Fibroblast of skin of right biceps (primary cell): ENCODE results near the gene SLC9A5.

Experiments used
- DNase-seq: peaks from one replicate; pipeline ENCODE4 v3.0.0-alpha.2; 2013

Gene SLC9A5, protein sequence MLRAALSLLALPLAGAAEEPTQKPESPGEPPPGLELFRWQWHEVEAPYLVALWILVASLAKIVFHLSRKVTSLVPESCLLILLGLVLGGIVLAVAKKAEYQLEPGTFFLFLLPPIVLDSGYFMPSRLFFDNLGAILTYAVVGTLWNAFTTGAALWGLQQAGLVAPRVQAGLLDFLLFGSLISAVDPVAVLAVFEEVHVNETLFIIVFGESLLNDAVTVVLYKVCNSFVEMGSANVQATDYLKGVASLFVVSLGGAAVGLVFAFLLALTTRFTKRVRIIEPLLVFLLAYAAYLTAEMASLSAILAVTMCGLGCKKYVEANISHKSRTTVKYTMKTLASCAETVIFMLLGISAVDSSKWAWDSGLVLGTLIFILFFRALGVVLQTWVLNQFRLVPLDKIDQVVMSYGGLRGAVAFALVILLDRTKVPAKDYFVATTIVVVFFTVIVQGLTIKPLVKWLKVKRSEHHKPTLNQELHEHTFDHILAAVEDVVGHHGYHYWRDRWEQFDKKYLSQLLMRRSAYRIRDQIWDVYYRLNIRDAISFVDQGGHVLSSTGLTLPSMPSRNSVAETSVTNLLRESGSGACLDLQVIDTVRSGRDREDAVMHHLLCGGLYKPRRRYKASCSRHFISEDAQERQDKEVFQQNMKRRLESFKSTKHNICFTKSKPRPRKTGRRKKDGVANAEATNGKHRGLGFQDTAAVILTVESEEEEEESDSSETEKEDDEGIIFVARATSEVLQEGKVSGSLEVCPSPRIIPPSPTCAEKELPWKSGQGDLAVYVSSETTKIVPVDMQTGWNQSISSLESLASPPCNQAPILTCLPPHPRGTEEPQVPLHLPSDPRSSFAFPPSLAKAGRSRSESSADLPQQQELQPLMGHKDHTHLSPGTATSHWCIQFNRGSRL

DNA sequence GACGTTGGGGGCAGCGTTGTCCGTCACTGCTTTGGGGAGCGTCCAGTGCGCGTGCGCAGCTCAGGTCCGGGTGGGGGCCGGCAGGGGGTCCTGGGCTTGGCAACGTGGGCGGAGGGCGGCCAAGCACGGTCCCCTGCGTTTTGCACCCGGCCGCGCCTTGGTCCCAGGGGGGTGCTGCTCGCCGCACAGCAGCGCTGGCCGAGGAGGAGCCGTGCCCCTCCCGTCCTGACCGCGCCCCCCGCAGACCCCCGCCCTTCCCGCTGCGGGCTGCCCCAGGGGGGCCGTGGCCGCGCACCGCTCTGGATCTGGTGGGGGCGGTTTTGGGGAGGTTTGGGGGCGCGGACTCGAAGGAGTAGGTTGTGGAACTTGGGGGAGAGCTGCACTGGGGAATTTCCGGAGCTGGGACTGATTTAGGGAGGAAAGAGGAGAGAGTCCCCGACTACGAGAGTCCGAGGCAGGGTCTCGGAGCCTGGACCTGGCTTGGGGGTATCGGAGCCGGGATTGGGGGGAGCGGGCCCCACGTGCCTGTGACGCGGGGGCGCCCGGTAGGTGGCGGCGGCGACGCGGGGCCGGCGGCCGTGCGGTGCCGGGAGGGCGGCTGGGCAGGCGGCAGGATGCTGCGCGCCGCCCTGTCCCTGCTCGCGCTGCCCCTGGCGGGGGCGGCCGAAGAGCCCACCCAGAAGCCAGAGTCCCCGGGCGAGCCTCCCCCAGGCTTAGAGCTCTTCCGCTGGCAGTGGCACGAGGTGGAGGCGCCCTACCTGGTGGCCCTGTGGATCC is at the start of gene SLC9A5:
SLC9A5 (plus strand) TSS at position 579 of the 777 bp plus-strand sequence; CDS start at position 615, 36 bp downstream.
- DNase-seq, result peak; percentile 28

DNA sequence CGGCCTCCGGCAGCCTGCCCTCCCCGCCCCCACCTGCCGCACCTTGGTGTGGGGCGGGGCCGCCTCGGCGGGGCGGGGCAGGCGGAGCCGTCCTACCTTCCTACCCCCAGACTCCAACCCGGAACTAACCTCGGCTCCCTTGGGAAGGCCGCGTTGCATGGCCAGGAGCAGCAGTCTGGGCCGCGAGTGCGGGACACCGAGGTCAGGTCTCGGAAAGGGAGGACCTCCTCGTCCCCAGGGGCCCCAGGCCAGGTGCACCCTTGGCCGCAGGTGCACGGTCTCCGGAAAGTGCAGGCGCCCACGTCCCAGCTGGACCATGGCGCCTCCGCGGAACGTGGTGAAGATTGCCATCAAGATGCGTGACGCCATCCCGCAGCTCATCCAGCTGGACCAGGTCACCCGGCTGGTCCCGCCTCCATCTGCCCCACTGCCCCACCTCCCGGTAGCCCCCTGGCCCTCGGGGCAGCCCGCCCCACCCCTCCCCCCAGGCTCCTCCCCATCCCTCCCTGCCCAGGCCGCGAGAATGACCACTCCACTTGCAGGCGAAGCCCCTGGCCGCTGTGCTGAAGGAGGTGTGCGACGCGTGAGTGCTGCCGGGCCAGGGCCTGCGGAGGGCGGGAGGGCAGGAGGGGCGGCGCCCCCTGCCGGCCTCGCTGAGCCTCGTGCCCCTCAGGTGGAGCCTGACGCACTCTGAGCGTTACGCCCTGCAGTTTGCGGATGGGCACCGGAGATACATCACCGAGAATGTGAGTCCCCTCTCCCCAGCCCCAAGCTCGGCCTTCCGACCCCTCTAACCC is 49.6 kb upstream of the SLC9A5 start, which contains the start of gene ELMO3:
ELMO3 (plus strand) TSS at position 121 of the 797 bp plus-strand sequence; CDS start at position 317, 196 bp downstream.
- no peak for DNase-seq

DNA sequence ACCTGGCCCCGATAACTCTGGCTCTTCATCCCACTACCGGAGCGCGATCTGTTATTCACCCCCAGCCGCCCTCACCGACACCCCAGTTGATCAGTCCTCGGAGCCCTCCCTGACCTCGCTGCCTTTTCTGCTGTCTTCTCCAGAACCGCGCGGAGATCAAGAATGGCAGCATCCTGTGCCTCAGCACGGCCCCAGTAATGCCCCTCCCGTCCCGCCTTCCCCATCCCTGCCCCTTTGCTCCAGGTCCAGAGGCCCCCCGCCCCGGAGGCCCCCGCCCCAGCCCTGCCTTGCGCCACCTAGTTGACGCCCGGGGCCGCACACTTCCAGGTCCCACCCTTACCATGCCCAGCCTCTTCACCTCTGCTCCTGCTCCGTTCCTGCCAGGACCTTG is 49.0 kb upstream of the SLC9A5 start:
- DNase-seq, result no peak

DNA sequence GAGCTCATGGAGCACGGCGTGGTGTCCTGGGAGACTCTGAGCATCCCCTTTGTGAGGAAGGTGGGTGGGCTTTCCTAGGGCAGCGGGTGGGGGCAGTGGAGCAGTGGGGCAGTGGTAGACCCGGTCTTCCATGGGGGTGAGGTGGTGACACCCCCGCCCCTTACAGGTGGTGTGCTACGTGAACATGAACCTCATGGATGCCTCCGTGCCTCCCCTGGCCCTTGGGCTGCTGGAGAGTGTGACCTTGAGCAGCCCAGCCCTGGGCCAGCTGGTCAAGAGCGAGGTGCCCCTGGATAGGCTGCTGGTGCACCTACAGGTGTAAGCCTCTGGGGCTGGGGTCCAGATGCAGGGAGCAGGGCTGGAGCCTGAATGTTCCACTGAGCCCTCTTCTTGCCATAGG is 48.3 kb upstream of the SLC9A5 start:
- DNase-seq, result no peak

DNA sequence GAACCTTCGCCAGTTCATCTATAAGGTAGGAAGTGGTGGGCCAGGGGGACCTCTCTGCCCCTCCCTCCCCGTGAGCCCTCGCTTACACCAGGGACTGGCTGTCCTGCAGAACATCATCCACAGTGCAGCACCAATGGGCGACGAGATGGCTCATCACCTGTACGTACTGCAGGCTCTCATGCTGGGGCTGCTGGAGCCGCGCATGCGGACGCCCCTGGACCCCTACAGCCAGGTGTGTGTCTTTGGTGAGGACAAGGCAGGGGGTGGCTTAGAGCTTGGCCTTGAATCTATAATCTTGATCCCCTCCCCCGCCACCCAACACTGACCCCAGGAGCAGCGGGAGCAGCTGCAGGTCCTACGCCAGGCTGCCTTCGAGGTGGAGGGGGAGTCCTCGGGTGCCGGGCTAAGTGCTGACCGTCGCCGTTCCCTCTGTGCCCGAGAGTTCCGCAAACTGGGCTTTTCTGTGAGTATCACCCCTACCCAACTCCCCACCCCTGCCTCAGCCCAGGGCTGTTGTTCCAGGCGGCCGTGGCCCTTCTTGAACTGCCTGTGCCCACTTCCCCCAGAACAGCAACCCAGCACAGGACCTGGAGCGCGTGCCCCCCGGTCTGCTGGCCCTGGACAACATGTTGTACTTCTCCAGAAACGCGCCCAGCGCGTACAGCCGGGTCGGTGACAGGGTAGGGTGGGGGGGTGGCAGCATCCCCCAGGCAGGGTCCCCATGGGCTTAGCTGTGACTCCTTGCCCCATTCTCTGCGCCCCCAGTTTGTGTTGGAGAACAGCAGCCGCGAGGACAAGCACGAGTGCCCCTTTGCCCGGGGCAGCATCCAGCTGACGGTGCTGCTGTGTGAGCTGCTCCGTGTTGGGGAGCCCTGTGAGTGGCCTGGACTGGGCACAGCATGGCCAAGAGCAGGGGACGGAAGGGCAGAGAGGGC is 47.1 kb upstream of the SLC9A5 start:
- no peak for DNase-seq

DNA sequence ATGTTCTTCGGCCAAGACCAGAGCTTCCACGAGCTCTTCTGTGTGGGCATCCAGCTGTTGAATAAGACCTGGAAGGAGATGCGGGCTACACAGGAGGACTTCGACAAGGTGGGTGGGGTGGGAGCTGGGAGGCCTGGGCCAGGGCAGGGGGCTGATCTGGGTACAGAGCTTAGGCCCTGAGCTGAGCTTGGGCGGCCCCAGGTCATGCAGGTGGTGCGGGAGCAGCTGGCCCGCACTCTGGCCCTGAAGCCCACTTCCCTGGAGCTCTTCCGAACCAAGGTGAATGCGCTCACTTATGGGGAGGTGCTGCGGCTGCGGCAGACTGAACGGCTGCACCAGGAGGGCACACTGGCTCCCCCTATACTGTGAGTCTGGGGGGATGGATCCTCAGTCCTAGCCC is 46.4 kb upstream of the SLC9A5 start:
- no peak for DNase-seq

DNA sequence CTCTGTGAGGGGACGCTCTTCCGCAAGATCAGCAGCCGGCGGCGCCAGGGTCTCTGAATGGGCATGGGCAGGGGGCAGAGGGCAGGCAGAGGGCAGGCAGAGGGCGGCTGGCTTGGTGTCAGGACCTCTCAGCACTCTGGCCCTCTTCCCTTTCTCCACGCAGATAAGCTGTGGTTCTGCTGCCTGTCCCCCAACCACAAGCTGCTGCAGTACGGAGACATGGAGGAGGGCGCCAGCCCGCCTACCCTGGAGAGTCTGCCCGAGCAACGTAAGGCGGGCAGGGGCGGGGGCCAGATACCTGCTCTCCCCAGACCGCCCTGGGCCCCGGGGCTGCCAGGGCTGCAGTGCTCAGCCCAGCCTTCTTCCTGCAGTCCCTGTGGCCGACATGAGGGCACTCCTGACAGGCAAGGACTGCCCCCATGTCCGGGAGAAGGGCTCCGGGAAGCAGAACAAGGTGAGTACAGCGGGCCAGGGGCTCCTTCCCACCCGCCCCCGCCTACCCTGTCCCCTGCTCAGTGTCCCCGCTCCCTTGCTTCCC is 45.8 kb upstream of the SLC9A5 start:
- no peak for DNase-seq

DNA sequence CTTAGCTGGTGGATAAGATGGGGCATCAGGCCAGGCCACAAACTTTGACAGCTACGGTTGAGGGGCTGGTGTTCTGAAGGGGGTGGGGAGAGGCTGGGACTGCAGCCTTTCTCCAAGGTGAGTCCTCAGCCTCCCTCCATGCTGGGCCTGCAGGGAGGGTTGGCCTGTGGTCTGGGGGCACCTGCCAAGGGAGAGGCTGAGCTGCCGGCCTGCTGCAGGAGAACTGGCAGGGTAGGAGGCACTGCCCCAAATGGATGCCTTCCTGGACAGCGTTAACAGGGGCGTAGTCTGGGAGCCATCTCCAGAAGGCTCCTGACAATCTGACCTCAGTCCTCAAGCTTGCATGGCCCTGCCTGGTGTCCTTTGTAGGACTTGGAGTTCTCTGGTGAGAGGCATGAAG is 44.7 kb upstream of the SLC9A5 start:
- no peak for DNase-seq

DNA sequence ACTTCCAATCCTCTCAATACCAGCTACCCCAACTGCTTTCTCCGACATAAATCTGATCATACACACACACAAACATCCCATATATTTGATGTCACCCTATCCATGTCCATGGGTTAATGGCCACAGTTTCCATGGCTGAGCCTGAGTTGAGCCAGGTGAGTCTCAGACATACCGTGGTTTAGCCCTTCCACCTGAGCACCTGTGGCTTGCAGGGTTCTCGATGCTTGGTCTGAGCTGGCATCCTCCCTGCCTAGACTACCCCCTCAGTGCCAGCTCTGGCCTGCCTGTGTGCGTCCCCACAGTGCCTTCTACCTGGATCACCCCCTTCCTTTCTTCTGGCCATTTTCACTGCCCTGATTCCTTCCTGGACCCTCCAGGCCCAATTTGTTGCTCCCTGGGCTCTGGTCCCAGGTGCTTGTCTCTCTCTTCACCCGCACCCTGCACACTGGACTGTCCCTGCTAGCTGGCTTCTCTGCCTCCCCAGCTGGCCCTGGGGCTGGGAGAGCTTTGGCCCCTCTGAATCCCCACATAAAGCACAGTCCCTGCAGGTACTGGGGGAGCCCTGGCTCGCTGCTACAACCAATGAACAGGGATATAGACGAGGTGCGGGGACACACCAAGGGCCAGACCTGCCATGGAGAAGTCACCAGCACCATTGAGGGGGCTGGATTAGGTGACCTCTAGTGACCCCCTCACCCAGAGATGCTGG is 42.5 kb upstream of the SLC9A5 start:
- DNase-seq, result no peak

DNA sequence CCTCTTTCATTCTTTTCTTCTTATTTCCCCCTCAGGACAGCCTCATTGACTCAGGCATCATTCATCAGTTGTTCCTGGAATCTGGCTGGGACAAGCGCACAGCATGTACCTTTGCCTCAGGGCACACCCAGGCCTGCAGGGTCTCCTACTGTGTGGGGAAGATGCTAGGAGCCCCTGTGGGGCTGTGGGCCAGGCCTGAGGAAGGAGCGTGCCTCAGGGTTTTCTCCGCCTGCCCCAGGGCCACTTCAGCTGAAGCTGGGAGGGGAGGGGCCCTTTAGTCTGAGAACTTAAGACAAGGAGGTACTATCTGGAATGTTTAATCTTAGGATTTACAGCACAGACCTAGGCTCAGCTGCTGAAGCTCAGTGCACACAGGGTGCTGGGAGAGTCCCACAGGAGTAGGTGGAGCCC is 41.9 kb upstream of the SLC9A5 start:
- DNase-seq, result no peak

DNA sequence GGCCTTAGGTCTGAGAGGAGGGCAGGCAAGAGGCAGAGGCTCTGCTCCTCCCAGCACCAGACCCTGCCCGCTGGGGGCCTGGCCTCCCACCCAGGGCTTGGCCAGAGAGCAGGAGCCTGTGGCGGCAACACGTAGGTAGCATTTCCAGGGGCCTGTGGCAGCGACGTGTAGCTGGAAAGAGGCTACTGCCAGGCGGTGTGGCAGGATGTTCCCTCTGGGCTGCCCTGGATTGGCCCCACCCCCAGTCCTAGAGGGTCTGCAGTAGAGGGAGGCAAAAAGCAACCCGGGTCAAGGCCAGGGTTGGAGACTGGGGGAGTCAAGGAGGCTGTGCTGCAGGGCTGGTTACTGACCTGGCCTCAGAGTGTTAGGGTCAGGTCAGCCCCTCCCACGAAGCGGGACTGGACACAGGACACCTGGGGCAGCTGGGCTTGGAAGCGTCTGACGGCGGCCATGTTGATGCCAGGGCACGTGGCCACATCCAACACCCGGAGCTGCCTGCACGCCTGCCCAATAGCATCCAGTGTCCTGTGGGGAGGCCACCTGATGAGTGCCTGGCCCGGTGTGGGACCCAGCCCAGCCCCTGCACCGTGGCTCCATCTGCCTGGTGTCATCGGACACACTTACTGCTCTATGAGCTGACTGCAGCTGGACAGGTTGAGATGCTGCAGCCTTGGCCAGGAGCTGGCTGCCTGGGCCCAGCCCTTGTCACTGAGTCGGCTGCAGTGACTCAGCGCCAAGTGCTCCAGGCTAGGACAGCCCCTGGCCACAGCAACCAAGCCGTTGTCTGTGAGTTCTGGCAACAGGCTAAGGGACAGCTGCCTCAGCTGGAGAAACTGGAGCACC is 41.3 kb upstream of the SLC9A5 start:
- DNase-seq, result peak; percentile 46

DNA sequence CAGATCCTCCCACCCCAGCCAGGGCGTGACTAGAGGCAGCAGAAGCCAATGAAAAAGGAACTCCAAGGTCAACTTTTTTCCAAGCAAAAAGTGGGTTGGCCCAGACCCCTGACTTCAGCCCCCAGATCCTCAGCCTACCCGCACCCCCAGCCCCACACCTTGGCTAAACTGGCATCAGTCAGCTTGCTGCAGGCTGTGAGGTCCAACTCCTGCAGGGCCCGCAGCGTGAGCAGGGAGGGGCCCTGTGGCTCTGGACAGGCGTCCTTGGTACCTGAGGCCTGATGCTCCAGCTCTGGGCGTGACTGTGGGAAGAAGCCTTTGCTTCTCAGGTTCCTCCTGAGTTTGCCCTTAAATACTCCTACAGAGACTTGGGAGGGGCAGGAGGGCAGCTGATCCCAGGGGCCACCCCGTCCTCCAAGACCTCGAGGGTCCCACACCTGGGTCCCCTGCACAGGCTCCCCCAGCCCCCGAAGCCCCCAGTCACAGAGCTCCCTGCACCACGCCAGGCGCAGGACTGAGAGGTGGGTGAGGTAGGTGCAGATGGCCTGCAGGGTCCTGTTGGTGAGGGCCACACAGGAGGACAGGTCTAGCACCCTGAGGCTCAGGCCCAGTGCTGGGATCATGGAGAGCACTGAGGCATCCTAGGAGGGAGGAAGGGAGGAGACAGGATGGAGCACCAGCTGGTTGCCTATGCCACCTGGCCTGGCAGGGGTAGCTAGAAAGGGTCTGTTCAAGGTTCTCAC is 40.5 kb upstream of the SLC9A5 start:
- no peak for DNase-seq

DNA sequence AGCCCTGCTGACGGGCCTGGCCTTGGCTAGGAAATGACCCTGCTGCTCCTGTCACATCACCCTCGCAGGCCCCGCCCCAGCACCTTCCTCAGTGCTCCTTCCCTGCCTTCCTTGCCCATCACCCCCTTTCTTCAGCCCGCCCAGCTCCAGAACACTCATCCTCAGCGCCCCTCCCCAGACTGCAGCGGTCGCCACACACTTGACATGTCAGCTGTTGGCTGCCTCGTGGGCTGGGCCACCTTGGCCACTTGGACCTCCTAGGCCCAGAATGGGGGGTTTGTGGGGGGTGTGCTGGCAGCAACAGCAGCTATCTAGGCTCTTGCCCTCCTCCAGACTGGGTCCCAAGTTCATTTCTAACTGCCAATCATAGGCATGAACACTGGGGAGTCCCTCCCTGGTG is 39.2 kb upstream of the SLC9A5 start:
- DNase-seq, result no peak

DNA sequence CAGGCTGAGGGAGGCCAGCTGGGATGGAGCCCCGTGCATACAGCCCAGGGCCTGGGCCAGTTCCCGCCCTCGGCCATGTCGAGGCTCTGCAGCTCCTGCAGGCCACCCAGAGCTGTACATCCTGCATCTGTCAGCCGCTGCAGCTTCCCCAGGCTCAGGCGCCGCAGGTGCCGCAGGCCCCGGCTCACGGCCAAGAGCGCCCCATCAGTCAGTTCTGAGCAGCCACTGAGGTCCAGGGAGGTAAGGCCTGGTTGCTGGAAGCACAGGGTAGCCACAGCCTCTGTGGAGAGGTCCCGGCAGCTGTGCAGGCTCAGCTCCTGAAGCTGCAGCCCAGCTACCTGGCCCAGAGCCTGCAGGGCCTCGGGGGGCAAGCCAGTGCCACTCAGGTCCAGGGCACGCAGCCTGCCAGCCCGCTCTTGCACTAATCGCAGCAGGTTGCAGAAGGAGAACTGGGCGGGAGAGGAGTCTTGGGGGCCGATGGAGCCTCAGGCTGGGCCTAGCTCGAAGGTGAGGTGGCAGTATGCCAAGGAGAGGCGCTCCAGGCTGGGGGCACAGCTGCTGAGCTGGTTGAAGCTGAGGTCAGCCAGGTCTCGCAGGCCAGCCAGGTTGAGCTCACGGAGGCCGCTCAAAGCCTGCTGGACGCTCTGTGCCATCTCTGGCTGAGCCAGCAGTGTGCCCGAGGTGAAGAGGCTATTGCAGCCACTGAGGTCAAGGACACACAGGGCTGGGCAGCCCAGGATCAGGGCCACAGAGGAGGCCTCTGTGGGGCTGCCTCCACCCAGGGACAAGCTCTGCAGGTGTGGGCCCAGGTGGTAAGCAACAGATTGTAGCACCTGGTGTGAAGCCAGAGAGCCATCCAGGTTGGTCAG is 38.5 kb upstream of the SLC9A5 start:
- DNase-seq, result no peak

DNA sequence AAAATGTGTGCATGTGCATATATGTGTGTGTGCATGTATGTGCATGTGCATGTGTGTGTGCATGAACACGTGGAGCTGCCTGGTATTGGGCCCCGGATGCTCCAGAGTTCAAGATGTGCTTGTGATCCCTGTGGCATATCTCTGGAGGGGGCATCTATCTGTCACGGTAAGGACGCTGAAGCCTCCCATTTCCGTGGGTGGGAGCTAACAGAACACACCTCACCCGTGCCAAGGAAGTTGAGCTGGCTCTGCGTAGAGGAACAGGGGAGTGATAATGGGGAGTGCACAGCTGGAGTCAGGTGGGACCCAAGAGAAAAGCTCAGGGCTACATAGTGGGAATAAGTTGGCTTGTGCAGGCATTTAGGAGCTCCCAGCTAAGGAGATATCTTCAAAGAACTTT is 37.1 kb upstream of the SLC9A5 start:
- no peak for DNase-seq

DNA sequence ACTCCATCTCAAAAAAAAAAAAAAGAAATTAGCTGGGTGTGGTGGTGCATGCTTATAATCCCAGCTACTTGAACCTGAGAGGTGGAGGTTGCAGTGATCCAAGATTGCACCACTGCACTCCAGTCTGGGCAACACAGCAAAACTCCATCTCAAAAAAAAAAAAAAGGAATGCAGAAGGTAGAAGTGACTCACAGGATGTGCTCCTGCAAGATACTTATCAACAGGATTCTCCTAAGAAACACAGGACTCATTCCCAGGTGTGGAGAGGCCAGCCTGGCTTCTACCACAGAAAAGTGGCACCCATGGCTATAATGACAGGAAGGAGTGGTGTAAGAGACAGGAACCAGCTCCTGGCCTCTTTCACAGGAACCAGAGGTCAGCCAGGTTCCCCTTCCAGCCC is 36.0 kb upstream of the SLC9A5 start:
- DNase-seq, result no peak
